Ovary (tissue), 3 donors: ENCODE data around the gene GAMT.

Experiments used
- CTCF ChIP-seq, 3 donors: fragments of 450-650 bp in 2 of 3; fragments of 200-600 bp in 1 of 3; IDR thresholded peaks; one replicate each; pipeline versions ENCODE4 v1.5.1 to v1.8.0; 2016 to 2022; ENCODE audit warnings: antibody characterized with exemption in 3 of 3, mild to moderate bottlenecking in 1 of 3
- POLR2A ChIP-seq: fragments of 450-650 bp; IDR thresholded peaks from one replicate; pipeline ENCODE4 v1.6.1; 2017; ENCODE audit warnings: antibody characterized with exemption, mild to moderate bottlenecking, moderate library complexity
- donor health status: DM: no; HTN: no; CAD: no.

- TF ChIP-seq CTCF (IDR thresholded peaks at IDR 0.05) (no peak), POLR2A (no peak)
Measured at GRCh38 chr19:1441677-1442438, 40.5 kb upstream of the GAMT start.
